ENCODE measurements around the gene KCTD8.
"Not testable (repeated sequence)": the region's sequence is repeated elsewhere in the genome, so short reads cannot be mapped to it uniquely, and the experiment has no call there.

Gene KCTD8

GRCh38 chr4:44326741-44327140, 121.9 kb downstream of the KCTD8 start:
- no peak for DNase-seq (ENCODE audit: low read depth in 2 of 2)

- DNase-seq (ENCODE audit: low read depth in 2 of 2) = no peak
Measured at GRCh38 chr4:44320833-44321232, 127.8 kb downstream of the KCTD8 start.

- DNase-seq (ENCODE audit: low read depth in 2 of 2) = no peak
Measured at GRCh38 chr4:44319129-44319528, 129.5 kb downstream of the KCTD8 start.

GRCh38 chr4:44313702-44314101, 134.9 kb downstream of the KCTD8 start:
- DNase-seq (ENCODE audit: low read depth in 2 of 2) = no peak

- no peak for DNase-seq (ENCODE audit: low read depth in 2 of 2)
Measured at GRCh38 chr4:44287505-44287904, 161.1 kb downstream of the KCTD8 start.

- no peak for DNase-seq (ENCODE audit: low read depth in 2 of 2)
Measured at GRCh38 chr4:44279469-44279868, 169.1 kb downstream of the KCTD8 start.

GRCh38 chr4:44279066-44279465, 169.5 kb downstream of the KCTD8 start:
- no peak for DNase-seq (ENCODE audit: low read depth in 2 of 2)

- no peak for DNase-seq (ENCODE audit: low read depth in 2 of 2)
Measured at GRCh38 chr4:44257461-44257860, 191.1 kb downstream of the KCTD8 start.

- no peak for DNase-seq (ENCODE audit: low read depth in 2 of 2)
Measured at GRCh38 chr4:44256414-44256813, 192.2 kb downstream of the KCTD8 start.

- no peak for DNase-seq (ENCODE audit: low read depth in 2 of 2)
Measured at GRCh38 chr4:44237643-44238042, 211.0 kb downstream of the KCTD8 start.

GRCh38 chr4:44235897-44236296, 212.7 kb downstream of the KCTD8 start:
- no peak for DNase-seq (ENCODE audit: low read depth in 2 of 2)

GRCh38 chr4:44232262-44232661, 216.3 kb downstream of the KCTD8 start:
- no peak for DNase-seq (ENCODE audit: low read depth in 2 of 2)

GRCh38 chr4:44231006-44231405, 217.6 kb downstream of the KCTD8 start:
- no peak for DNase-seq (ENCODE audit: low read depth in 2 of 2)

GRCh38 chr4:44228326-44228725, 220.3 kb downstream of the KCTD8 start:
- DNase-seq (ENCODE audit: low read depth in 2 of 2) = no peak

- no peak for DNase-seq (ENCODE audit: low read depth in 2 of 2)
Measured at GRCh38 chr4:44221407-44221806, 227.2 kb downstream of the KCTD8 start.

- DNase-seq (ENCODE audit: low read depth in 2 of 2) = no peak
Measured at GRCh38 chr4:44210750-44211149, 237.9 kb downstream of the KCTD8 start.

GRCh38 chr4:44196796-44197195, 251.8 kb downstream of the KCTD8 start:
- no peak for DNase-seq (ENCODE audit: low read depth in 2 of 2)

- no peak for DNase-seq (ENCODE audit: low read depth in 2 of 2)
Measured at GRCh38 chr4:44194365-44194764, 254.2 kb downstream of the KCTD8 start.

GRCh38 chr4:44186850-44187246, 261.8 kb downstream of the KCTD8 start:
- DNase-seq (ENCODE audit: low read depth in 2 of 2) = no peak

GRCh38 chr4:44186096-44186849, 262.3 kb downstream of the KCTD8 start:
- no peak for DNase-seq (ENCODE audit: low read depth in 2 of 2)

GRCh38 chr4:44181491-44182349, 266.9 kb downstream of the KCTD8 start:
- not testable (repeated sequence) for DNase-seq (ENCODE audit: low read depth in 2 of 2)

GRCh38 chr4:44167766-44168165, 280.8 kb downstream of the KCTD8 start:
- DNase-seq (ENCODE audit: low read depth in 2 of 2) = not testable (repeated sequence)

GRCh38 chr4:44165938-44166337, 282.7 kb downstream of the KCTD8 start:
- no peak for DNase-seq (ENCODE audit: low read depth in 2 of 2)
